GM12874 (cell line): ENCODE data around the gene ZP4.

Experiments
- TF ChIP-seq, protein P1 (sequence below): IDR thresholded peaks from 2 replicates; pipeline ENCODE4 v1.5.1; 2011; ENCODE audit warnings: low read depth, mild to moderate bottlenecking, control low read depth, low read length, moderate library complexity; ENCODE audit not compliant: insufficient read depth

The ZP4 gene

DNA sequence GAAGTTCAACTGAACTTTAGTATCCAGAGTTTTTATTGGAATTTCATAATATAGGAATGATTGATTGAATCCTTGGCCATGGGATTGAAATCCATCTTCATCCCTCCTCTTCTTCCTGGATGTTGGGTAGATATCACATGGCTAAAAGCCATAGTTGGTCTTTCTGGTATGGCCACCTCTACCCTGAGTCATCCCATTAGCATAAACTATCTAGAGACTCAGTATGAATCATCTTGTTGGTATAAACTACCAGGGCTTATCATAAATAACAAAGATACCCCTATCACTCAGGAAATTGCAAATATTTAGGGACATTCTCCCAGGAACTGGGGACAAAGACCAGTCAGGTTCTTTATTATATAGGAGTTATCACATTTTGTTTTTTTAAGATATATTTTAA is 21.2 kb upstream of the ZP4 start:
- TF ChIP-seq, protein P1, sequence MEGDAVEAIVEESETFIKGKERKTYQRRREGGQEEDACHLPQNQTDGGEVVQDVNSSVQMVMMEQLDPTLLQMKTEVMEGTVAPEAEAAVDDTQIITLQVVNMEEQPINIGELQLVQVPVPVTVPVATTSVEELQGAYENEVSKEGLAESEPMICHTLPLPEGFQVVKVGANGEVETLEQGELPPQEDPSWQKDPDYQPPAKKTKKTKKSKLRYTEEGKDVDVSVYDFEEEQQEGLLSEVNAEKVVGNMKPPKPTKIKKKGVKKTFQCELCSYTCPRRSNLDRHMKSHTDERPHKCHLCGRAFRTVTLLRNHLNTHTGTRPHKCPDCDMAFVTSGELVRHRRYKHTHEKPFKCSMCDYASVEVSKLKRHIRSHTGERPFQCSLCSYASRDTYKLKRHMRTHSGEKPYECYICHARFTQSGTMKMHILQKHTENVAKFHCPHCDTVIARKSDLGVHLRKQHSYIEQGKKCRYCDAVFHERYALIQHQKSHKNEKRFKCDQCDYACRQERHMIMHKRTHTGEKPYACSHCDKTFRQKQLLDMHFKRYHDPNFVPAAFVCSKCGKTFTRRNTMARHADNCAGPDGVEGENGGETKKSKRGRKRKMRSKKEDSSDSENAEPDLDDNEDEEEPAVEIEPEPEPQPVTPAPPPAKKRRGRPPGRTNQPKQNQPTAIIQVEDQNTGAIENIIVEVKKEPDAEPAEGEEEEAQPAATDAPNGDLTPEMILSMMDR: no peak

GRCh38 chr1:237910834-237911233 is 20.1 kb upstream of the ZP4 start:
- TF ChIP-seq, protein P1: no peak

DNA sequence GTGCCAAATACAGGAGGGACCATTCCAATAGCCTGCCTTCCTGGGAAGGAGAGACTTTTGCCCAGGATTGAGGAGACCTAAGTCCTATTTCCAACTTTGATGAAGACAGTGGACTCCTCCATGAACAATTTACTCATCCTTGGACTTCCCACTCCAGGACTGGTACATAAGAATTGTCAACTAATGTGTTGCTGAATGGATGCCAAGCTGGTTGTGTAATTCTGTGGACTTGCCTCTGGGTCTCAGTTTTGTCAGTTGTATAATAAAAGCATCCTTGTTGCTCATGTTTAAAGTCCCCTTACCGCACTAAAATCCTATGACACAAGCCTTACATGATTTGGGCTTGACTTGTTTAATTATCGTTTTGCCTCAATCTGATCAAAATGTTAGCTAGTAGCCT is 13.2 kb upstream of the ZP4 start:
- TF ChIP-seq, protein P1: no peak

DNA sequence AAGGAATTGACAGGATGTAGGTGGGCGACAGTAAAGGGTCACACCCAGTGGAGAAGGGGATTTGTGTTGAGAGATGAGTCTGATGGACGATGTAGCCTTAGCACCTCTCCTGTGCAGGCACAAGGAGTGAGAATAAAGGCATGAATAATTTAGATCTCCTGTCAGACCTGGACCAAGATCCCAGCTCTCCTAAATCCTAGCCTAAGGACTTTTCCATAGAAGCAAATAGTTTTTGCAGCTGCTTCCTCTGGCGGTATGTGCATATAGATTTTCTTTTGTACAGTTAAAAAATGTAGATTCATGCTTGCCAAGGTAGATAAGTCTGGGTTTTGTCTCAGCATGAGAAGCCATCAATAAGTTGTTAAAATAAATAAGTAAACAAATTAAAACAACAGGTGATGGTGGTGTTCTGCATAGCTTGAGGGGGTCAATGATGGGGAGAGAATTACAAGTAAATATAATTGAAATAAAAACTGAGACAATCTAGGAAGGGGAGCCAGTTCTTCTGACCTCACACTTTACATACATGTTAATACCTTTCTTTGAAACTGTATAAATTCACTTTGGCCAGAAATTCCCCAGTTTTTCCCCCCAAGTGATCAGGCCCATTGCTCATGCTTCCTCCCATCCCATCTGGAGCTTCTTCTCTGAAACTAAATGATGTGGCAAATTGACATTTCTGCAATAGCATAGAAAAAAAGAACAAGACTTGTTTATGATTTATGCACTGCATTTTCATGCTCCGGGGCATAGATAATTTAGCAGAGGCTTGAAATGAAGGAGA is 12.4 kb upstream of the ZP4 start:
- TF ChIP-seq, protein P1: no peak

GRCh38 chr1:237901299-237901934 is 10.7 kb upstream of the ZP4 start:
- TF ChIP-seq, protein P1: peak; percentile 53; the same call in 1 of the 2 replicates

DNA sequence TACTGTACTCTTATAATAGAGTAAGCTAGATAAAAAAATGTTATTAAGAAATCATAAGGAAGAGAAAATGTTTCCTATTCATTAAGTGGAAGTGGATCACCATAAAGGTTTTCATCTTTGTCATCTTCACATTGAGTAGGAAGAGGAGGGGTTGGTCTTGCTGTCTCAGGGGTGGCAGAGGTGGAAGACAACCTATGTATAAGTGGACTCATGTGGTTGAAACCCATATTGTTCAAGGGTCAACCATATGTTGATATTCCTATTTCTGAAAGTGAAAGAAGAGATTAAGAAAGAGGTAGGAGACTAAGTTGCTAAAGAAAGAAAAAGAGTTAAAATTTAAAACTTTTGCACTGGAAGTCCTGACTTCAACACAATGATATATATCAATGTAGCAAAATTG is 4.9 kb upstream of the ZP4 start:
- TF ChIP-seq, protein P1: no peak

GRCh38 chr1:237894131-237894530 is 3.4 kb upstream of the ZP4 start:
- TF ChIP-seq, protein P1: no peak
